Measurements from ENCODE around the gene CRKL.
"Not testable (repeated sequence)": the region's sequence is repeated elsewhere in the genome, so short reads cannot be mapped to it uniquely, and the experiment has no call there.

CRKL gene

GRCh38 chr22:20933910-20934309 is 16.7 kb downstream of the CRKL start:
- no peak for DNase-seq (ENCODE audit: low read depth, low spot score)

- DNase-seq (ENCODE audit: low read depth, low spot score), result not testable (repeated sequence)
These were observed 17.8 kb downstream of the CRKL start for GRCh38 chr22:20935049-20935448.

GRCh38 chr22:20935780-20936539 is 18.8 kb downstream of the CRKL start:
- DNase-seq (ENCODE audit: low read depth, low spot score), result not testable (repeated sequence)

GRCh38 chr22:20937031-20937793 is 20.0 kb downstream of the CRKL start:
- DNase-seq (ENCODE audit: low read depth, low spot score), result no peak

- no peak for DNase-seq (ENCODE audit: low read depth, low spot score)
These were observed 20.8 kb downstream of the CRKL start for GRCh38 chr22:20937794-20938671.

- not testable (repeated sequence) for DNase-seq (ENCODE audit: low read depth, low spot score)
These were observed 22.4 kb downstream of the CRKL start for GRCh38 chr22:20939457-20940185.

- no peak for DNase-seq (ENCODE audit: low read depth, low spot score)
These were observed 23.0 kb downstream of the CRKL start for GRCh38 chr22:20940186-20940651.

- no peak for DNase-seq (ENCODE audit: low read depth, low spot score)
These were observed 23.7 kb downstream of the CRKL start for GRCh38 chr22:20940904-20941385.

GRCh38 chr22:20942203-20942902 is 25.1 kb downstream of the CRKL start:
- not testable (repeated sequence) for DNase-seq (ENCODE audit: low read depth, low spot score)

- no peak for DNase-seq (ENCODE audit: low read depth, low spot score)
These were observed 26.1 kb downstream of the CRKL start for GRCh38 chr22:20943104-20943933.

GRCh38 chr22:20944042-20944441 is 26.8 kb downstream of the CRKL start:
- no peak for DNase-seq (ENCODE audit: low read depth, low spot score)

- no peak for DNase-seq (ENCODE audit: low read depth, low spot score)
These were observed 28.3 kb downstream of the CRKL start for GRCh38 chr22:20945578-20945934.

GRCh38 chr22:20946080-20946986 is 29.1 kb downstream of the CRKL start:
- DNase-seq (ENCODE audit: low read depth, low spot score), result peak; percentile 42

- DNase-seq (ENCODE audit: low read depth, low spot score), result no peak
These were observed 29.8 kb downstream of the CRKL start for GRCh38 chr22:20946991-20947390.

- DNase-seq (ENCODE audit: low read depth, low spot score), result no peak
These were observed 31.2 kb downstream of the CRKL start for GRCh38 chr22:20948450-20948849.

- no peak for DNase-seq (ENCODE audit: low read depth, low spot score)
These were observed 31.8 kb downstream of the CRKL start for GRCh38 chr22:20948989-20949388.

GRCh38 chr22:20949698-20950183 is 32.5 kb downstream of the CRKL start:
- no peak for DNase-seq (ENCODE audit: low read depth, low spot score)

All from astrocyte of the hippocampus (primary cell).